KMS-11 (cell line): Measurements from ENCODE around the gene ANKRD63.

ENCODE experiments used
- H2AFZ ChIP-seq: fragments of 200-600 bp; sonication (generic); 2 replicates; pipeline ENCODE4 v1.6.1; 2016; ENCODE audit warnings: antibody characterized with exemption, mixed run types, low read depth
- H3K27ac ChIP-seq: fragments of 200-600 bp; sonication (generic); 2 replicates; pipeline ENCODE4 v1.6.1; 2016; ENCODE audit warnings: mild to moderate bottlenecking, mixed run types
- H3K27me3 ChIP-seq: fragments of 200-600 bp; sonication (generic); 2 replicates; pipeline ENCODE4 v1.6.1; 2017; ENCODE audit warnings: mild to moderate bottlenecking, low read depth, mixed run types, moderate library complexity; ENCODE audit not compliant: insufficient read depth
- H3K36me3 ChIP-seq: fragments of 200-600 bp; sonication (generic); 2 replicates; pipeline ENCODE4 v1.6.1; 2017; ENCODE audit warnings: mild to moderate bottlenecking, mixed run types; ENCODE audit not compliant: insufficient read depth
- H3K4me1 ChIP-seq: fragments of 200-600 bp; sonication (generic); 2 replicates; pipeline ENCODE4 v1.6.1; 2016; ENCODE audit warnings: mild to moderate bottlenecking, low read depth, mixed run types; ENCODE audit not compliant: poor library complexity, severe bottlenecking
- H3K4me2 ChIP-seq: fragments of 200-600 bp; sonication (generic); 2 replicates; pipeline ENCODE4 v1.7.0; 2016; ENCODE audit warnings: mild to moderate bottlenecking, mixed run types
- H3K4me3 ChIP-seq: fragments of 200-600 bp; sonication (generic); IDR thresholded peaks from 2 replicates; pipeline ENCODE4 v1.6.1; 2017; ENCODE audit warnings: low read depth, low read length, mixed read lengths; ENCODE audit not compliant: insufficient read depth
- H3K79me2 ChIP-seq: fragments of 200-600 bp; sonication (generic); 2 replicates; pipeline ENCODE4 v1.6.1; 2016; ENCODE audit warnings: low read depth, mixed run types; ENCODE audit not compliant: insufficient read depth
- H3K9ac ChIP-seq: fragments of 200-600 bp; sonication (generic); 2 replicates; pipeline ENCODE4 v1.6.1; 2016; ENCODE audit warnings: mild to moderate bottlenecking, mixed run types
- H4K20me1 ChIP-seq: fragments of 200-600 bp; sonication (generic); 2 replicates; pipeline ENCODE4 v1.6.1; 2016; ENCODE audit warnings: mild to moderate bottlenecking, mixed run types; ENCODE audit not compliant: insufficient read depth
- TF ChIP-seq, protein P1 (sequence below): fragments of 200-600 bp; sonication (generic); conservative IDR thresholded peaks from 2 replicates; pipeline ENCODE4 v1.6.1; 2017; ENCODE audit warnings: low read depth, mild to moderate bottlenecking, antibody characterized with exemption, low read length, moderate library complexity, mixed read lengths

The ANKRD63 gene

DNA sequence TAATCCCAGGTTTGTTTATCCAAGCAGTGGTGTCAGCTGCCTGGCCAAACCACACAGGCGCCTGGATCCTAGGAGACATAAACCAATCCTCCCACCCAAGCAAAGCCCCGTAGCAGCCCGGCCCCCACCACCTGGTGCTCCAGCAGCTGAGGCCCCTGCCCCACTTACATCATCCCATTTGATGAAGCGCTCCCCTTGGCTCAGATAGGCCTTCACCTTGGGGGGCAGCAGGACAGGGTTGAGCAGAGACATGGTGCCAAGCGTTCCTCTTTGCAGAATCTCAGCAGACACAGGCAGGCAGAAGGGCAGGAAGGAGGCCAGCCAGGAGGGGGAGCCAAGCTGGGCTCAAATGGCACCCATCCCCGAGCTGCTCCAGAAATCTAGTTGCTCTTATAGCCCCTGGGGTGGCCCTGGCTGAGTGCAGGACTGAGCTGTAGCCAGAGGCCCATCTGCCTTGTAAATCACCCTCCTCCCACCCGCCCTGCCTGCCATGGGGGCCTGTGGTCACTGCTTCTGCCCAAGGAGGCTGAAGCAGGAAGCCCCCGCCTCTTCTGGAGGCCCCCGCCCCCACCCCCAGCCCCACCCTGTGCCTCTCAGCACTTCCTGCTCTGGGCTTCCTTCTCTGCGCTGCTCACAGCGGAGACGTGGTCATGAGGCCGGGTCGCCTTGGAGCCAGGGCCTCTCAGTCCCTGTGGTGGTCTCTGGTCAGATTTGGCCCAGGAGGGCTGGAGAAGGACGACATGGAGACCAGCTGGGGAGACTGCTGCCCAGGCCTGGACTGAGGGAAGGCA, 24.8 kb upstream of the ANKRD63 start, which contains the start of gene PLCB2:
TSS of gene PLCB2 (minus strand) at position 515 of the 791 bp plus-strand sequence. CDS start at position 252, 263 bp downstream.
- no peaks in the 10 kb centered on the region for H3K4me1 ChIP-seq
- H3K9ac ChIP-seq: no peak within 1 kb of the TSS
- H3K27ac ChIP-seq: no peak within 1 kb of the TSS
- no peaks in the 10 kb centered on the region for H3K27me3 ChIP-seq
- no peak within 1 kb of the TSS for H2AFZ ChIP-seq
- H4K20me1 ChIP-seq: no peaks in the 10 kb centered on the region
- no peaks in the 10 kb centered on the region for H3K36me3 ChIP-seq
- H3K4me3 ChIP-seq: no peak within 1 kb of the TSS
- TF ChIP-seq, protein P1, sequence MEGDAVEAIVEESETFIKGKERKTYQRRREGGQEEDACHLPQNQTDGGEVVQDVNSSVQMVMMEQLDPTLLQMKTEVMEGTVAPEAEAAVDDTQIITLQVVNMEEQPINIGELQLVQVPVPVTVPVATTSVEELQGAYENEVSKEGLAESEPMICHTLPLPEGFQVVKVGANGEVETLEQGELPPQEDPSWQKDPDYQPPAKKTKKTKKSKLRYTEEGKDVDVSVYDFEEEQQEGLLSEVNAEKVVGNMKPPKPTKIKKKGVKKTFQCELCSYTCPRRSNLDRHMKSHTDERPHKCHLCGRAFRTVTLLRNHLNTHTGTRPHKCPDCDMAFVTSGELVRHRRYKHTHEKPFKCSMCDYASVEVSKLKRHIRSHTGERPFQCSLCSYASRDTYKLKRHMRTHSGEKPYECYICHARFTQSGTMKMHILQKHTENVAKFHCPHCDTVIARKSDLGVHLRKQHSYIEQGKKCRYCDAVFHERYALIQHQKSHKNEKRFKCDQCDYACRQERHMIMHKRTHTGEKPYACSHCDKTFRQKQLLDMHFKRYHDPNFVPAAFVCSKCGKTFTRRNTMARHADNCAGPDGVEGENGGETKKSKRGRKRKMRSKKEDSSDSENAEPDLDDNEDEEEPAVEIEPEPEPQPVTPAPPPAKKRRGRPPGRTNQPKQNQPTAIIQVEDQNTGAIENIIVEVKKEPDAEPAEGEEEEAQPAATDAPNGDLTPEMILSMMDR: no peak
- H3K4me2 ChIP-seq: no peak within 1 kb of the TSS
- no peaks in the 10 kb centered on the region for H3K79me2 ChIP-seq

DNA sequence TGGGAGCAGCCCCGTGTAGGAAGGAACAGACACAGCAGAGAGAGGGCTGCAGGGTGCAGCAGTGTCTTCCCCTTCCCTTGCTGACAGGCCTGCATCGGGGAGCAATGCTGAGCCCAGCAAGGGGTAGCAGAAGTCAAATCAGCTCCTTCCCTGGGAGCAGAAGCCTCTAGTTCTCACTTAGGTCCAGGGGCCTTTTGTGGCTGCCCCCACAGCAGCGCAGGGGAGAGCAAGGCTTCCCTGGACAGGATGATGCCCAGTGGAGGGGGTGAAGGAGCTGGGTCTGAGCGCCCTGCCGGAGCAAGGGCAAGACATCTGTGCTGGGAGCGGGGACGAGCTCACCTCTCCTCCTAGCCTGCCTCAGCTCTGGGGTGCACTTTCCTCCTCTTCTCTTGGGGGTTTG, 24.0 kb upstream of the ANKRD63 start:
- Histone ChIP-seq H3K27ac (no peak overlapping the region), H3K79me2 (no peaks in the 10 kb centered on the region), H3K4me1 (no peaks in the 10 kb centered on the region), H2AFZ (no peak overlapping the region), H3K4me2 (no peak overlapping the region), H3K9ac (no peak overlapping the region), H3K27me3 (no peaks in the 10 kb centered on the region), H4K20me1 (no peaks in the 10 kb centered on the region), H3K4me3 (no peak overlapping the region), H3K36me3 (no peaks in the 10 kb centered on the region)
- TF ChIP-seq, protein P1: no peak

DNA sequence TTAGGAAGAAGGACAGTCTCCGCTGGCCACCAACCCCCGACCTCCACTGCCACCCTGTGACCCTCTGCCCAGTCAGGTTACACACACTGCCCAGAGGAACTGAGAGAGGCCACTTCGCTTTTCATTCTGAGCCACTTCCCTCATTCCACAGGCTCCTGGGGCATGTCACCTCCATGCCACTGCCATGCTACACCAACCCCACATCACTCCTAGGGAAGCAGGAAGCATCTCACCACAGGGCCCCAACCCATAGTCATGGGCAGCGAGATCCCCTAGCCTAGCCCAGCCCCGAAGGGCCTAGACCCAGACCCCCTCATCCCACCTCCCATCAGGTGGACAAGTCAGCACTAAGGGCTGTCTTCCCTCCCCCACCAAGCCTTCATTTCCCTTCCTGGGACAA, 23.5 kb upstream of the ANKRD63 start:
- H3K27ac ChIP-seq: no peak overlapping the region
- H3K4me1 ChIP-seq: no peaks in the 10 kb centered on the region
- TF ChIP-seq, protein P1: no peak
- H3K36me3 ChIP-seq: no peaks in the 10 kb centered on the region
- H4K20me1 ChIP-seq: no peaks in the 10 kb centered on the region
- H3K79me2 ChIP-seq: no peaks in the 10 kb centered on the region
- H3K4me3 ChIP-seq: no peak overlapping the region
- H3K4me2 ChIP-seq: no peak overlapping the region
- H3K27me3 ChIP-seq: no peaks in the 10 kb centered on the region
- no peak overlapping the region for H3K9ac ChIP-seq
- H2AFZ ChIP-seq: no peak overlapping the region

DNA sequence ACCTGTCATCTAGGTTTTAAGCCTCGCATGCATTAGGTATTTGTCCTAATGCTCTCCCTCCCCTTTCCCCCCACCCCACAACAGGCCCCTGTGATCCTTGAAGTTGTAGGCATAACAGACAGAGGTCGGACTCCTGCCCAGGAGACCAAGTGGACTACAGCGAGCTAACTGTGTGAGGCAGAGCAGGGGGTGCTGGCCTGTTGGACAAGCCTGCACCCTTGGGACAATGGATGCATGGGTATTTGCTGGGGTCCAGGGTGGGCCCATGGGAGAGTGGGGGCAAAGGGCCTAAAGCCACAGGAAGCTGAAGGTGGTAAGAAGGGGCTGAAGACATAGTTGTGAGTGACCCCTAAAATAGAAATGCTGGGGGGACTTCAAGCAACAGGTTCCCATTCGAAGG, 22.4 kb upstream of the ANKRD63 start:
- Histone ChIP-seq H3K4me1 (no peaks in the 10 kb centered on the region), H3K27ac (no peak overlapping the region), H3K36me3 (no peaks in the 10 kb centered on the region), H2AFZ (no peak overlapping the region), H3K79me2 (no peaks in the 10 kb centered on the region), H3K9ac (no peak overlapping the region), H4K20me1 (no peaks in the 10 kb centered on the region), H3K4me3 (no peak overlapping the region), H3K4me2 (no peak overlapping the region), H3K27me3 (no peaks in the 10 kb centered on the region)
- TF ChIP-seq, protein P1: no peak
